NCI-H1417 (cell line): ENCODE measurements around the gene IDS.
"Not testable (repeated sequence)": the region's sequence is repeated elsewhere in the genome, so short reads cannot be mapped to it uniquely, and the experiment has no call there.

Experiments used
- DNase-seq, 3 experiments: peaks; one replicate each; lab custom pipeline; 2025; lab: John Stamatoyannopoulos, UW

IDS gene, protein sequence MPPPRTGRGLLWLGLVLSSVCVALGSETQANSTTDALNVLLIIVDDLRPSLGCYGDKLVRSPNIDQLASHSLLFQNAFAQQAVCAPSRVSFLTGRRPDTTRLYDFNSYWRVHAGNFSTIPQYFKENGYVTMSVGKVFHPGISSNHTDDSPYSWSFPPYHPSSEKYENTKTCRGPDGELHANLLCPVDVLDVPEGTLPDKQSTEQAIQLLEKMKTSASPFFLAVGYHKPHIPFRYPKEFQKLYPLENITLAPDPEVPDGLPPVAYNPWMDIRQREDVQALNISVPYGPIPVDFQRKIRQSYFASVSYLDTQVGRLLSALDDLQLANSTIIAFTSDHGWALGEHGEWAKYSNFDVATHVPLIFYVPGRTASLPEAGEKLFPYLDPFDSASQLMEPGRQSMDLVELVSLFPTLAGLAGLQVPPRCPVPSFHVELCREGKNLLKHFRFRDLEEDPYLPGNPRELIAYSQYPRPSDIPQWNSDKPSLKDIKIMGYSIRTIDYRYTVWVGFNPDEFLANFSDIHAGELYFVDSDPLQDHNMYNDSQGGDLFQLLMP

DNA sequence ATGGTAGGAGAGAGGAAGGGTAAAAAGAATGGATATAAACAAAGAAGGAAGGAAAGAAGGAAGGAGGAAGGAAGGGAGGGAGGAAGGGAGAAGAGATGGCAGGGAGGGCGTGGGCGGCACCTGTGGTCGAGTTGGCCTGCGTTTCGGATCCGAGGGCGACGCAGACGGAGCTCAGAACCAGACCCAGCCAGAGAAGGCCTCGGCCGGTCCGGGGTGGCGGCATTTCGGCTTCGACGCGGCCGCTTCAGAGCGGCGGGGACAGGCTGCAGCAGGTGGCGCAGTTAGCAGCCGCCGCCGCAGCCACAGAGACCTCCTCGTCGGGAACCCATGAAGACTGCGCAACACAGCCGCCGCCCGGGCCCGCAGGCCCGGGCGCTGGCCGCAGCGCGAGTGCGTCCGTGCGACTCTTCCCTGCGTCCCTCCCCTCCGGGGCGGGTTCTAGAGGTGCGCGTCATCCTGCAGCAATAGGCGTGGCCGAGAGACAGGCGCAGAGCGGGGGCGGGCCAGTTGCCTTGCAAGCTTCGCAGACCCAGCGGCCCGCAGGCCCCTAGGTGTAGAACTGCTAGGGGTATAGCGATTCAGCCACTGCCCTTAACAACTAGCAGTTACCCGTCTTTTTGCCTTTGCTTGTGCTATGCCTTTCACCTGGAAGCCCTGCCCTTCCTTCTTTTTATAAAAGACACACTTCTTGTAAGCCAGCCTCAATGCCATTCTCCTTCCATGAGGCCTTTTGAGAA is at the start of gene IDS:
IDS (minus strand) TSS at position 392 of the 737 bp plus-strand sequence; CDS start at position 223, 169 bp downstream.
- peak; percentile 87 to 91 (median 87) for DNase-seq

DNA sequence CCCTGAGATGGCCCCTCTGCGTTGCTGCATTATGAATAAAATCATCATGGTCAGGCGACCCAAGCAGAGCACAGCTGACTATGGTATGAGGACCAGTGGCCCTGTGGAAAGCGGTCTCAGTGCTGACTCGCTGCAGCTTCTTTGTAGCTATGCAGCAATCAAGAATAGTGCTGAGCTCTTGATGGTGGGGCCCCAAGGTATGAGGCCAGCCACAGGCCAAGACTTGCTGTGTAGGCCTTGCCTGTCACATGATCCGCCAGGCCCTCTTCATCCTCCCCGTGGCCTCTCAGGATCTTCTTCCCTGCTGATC is 46.8 kb upstream of the IDS start:
- DNase-seq: not testable (repeated sequence)

DNA sequence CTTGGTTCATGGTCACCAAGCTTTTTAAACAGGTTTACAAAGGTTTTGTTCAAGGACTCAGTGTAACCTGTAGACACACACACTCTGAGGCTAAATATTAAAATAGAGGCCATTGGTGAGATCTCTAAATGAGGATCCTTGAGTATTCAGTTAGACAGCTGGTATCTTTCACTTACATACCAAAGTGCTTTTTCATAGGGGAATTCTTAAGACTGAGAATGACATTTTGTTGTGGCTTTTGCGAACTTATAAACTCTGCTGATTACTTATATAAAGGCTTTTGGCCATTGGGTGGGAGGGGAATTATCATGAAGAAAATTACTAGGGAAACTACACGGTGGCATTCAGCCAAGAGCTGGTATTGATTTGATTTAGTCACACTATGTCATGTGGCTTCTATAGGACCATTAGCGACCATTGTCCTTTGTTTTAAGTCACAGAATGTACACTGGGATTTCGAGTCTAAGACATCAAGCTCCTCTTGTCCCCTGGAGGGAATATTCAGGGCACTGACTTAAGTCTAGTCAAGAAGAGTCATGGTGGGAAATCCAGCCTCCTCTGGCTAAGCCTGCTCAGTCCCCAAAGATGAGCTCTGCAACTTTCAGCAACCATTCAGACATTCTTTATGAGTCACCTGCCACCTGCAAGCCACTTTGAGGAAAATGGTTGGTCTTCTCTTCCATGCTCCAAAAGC is 46.3 kb upstream of the IDS start:
- not testable (repeated sequence) for DNase-seq

DNA sequence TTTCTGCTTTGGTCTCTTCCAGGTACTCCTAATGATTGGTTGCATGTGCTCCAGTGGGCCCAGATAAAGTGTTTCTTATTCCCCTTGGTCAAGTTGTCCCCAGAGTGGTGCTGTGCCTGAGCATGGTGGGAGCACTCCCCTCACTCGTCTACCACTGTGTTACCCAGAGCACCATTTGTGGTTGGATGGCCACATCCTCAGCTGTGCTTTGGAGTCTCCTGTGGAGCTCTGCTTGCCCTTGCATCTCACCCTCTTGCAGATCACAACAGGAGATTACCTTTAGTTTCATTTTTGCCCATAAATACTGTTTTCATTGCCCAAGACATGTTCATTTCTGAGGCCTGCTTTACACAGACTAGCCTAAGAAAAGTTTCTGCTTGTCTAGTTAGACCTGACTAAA is 45.3 kb upstream of the IDS start:
- DNase-seq: not testable (repeated sequence)

DNA sequence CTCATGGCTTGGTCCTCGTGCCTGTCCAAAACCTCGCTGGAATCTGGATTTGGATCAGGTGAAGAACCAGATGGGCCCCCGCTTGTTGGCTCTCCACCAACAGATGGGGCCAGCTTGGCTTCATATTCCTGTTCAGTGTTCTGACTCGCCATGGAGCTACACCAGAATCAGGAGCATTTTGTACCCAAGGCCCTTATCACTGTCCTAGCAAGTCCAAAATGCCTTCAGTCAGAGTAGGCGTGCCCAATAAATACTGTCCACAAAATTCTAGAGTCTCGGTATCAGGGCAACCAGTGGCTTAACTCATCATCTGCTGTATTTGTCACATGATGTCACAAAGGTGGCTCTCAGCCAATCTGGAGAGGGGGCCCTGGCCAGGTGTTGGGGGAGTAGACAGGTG is 44.6 kb upstream of the IDS start, which contains the start of gene HSFX3:
HSFX3 (minus strand) TSS at position 224 of the 400 bp plus-strand sequence; CDS start at position 152, 72 bp downstream.
- not testable (repeated sequence) for DNase-seq

DNA sequence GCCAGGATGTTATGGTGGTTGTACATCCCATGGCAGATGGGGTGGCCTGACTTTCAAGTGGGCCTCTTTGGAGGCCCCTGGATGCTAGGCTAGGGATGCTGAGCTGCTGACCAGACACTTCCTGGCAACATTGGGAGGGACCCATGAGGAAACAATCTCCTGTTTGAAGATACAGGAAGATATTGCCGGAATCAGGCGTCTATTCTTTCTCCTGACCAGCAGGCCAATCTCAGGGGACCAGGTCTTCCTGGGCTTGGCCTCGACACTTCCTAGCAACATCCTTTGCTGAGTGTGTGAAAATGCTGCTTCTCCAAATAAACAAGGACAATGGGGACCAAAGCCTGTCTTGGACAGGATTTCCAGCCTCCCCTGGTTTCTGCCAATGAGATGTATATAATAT is 42.7 kb upstream of the IDS start:
- not testable (repeated sequence) for DNase-seq

DNA sequence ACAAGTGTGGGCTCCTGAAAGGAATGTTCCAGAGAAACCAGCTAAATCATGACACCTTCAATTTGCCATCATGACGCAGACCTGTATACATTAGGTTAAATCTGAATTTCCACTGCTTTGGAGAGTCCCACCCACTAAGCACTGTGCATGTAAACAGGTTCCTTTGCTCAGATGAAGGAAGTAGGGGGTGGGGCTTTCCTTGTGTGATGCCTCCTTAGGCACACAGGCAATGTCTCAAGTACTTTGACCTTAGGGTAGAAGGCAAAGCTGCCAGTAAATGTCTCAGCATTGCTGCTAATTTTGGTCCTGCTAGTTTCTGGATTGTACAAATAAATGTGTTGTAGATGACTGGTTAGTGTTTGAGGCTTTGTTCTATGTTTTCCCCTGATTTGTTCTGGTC is 41.9 kb upstream of the IDS start:
- DNase-seq: not testable (repeated sequence)

DNA sequence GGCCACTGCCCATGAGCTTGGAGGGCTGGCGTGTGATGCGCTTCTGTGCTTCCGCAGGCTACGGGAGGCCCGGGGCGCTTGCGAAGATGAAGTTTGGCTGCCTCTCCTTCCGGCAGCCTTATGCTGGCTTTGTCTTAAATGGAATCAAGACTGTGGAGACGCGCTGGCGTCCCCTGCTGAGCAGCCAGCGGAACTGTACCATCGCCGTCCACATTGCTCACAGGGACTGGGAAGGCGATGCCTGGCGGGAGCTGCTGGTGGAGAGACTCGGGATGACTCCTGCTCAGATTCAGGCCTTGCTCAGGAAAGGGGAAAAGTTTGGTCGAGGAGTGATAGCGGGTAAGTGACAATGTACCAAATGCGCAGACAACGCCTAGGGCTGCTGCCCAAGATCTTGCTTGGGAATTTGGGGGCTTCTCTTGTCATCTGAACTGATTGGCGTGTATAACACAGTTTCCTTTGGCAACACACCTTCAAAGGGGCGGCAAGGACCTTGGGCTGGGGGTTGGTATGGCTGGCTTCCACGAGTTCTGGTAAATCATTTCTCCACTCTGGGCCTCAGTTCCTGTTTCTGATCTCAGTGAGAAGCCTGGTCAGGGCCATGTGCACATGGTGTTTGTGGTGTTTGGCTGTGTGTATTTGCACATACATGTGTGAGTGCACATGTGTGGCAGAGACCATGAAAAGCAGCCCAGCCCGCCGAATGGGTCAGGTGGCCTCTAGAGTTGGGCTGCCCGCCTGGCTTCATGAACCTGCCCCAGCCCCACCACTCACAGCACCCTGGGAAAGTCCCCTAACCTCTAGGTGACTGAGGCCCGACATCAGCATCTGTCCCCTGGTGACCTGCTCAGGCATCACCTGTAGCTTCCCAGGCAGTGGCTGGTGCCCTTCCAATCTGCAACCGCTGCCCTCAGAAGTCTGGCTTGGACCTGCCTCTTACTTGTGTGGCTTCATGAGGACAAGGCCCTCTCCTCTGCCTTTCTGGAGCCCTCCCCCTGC is 40.7 kb upstream of the IDS start:
- DNase-seq: not testable (repeated sequence)

DNA sequence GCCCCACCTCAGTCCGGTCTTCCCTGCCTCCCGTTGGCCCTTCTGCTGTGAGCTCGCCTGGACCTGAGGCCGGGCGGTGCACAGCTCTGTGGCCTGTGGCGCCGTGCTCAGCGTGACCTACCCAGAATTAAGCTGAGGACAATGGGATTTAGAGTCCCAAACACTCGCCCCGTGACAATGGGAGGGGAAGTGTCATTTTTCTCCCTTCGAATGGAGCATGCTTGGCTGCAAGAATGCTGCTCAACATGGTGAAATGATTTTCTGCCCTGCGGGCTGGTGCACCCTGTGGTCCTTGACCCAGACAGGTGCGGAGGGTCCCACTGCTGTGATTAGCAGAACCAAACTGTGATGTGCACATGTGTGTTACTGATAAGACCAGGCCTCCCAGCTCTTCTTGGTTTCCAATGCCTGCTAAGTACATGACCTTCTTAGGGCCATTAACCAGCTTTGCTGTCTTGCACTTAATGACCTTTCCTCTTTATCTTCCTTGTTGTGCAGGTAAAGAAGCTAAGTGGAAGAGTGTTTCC is 36.5 kb upstream of the IDS start:
- DNase-seq: no peak

DNA sequence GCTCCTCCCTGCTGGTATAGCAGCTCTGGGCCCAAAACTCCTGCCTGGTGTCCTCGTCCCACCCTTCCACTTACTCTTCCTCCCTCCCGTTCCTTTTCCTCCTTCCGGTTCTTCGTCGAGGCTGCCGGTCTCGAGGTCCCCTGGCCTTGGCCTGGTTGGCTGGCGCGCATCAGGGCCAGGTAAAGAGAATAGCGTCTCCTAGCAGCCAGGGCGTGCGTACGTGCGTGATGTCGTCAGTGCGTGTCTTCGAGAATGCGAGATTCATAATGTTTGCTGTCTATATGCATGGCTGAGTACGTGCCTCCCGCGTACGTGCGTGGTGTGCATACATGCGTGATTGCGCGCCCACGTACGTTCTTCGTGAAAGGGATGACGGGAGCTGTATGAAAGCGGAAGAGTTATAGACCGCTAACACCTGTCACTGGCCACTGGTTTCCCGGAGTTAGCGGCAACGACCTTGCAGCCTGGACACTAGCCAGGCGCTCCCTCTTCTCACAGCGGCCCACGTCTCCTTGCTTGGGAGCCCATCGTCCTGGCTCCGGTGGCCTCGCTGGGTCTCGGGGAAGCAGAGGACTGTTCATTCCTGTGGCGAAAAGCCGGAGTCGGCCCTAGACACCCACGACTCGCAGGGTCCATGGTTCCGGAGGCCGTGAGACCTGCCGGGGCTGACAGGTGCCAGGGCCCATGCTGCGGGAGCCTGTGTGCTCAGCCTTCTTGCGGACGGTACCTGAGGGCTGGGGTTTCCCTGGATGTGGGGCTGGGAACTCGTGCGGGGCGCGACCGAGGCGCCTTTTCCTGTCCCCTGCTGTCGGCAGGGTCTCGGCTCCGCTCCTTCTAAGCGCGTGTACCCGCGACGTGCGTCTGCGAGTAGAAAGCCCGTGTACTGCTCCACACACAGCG is 35.8 kb upstream of the IDS start, which contains the start of gene EOLA1:
EOLA1 (plus strand) TSS at position 392 of the 900 bp plus-strand sequence. CDS start 4,619 bp downstream, outside the sequence.
- DNase-seq: peak; percentile 89 to 97 (median 96)

DNA sequence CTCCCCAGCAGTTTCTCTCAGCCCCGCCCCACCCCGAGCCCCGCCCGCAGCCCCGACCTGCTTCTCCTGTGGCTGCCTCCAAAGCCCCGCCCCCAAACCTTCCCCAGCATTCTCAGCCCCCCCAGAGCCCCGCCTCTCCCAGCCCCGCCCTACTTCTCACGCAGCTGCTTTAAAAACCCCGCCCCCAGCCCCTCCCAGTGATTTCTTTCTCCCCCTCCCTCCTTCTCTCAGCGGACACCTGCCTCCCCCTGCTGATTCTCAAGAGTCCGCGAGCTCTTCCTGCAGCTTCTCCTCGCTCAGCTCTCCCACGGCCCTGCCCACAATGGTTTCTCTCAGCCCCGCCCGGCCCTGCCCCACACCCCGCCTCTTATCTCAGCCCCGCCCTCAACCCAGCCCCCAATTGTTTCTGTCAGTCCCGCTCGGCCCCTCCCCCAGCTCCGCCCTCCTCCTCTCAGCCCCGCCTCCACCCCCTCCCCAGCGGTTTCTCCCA is 35.1 kb upstream of the IDS start:
- DNase-seq: peak; percentile 87 to 95 (median 94)

DNA sequence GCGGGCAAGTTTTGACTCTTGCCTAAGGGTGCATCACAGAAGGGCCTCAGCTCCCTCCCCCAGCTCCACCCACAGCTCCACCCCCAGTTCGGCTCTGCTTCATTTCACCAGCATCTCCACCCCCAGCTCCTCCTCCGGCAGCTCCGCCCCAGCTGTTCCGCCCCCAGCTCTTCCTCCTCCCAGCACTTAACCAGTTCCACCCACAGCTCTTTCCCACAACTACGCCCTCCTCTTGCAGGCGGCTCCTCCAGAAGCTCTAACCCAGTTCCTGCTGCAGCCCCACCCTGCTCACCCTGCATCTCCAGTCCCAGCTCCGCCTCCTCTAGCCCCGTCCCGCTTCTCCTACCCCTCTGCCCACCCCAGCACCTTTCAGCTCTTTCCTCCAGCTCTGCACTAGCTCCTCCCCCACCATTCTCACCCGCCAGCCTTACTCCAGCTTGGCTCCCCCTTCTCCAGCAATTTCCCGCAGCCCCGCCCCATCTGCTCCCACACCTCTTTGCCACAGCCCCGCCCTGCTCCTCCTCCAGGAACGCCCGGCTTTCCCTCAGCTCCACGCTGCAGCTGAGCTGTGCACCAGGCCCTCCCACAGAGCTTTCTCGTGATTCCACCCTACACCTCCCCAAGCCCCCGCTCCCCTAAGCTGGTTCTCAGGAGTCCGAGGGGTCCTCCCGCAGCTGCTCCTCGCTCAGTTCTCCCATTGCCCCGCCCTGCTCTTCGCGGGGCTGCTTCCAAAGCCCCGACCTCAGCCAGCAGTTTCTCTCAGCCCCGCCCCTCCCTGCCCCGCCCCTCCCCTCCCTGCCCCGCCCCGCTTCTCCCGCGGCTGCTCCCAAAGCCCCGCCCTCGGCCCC is 34.4 kb upstream of the IDS start:
- DNase-seq: peak; percentile 85 to 94 (median 93)

DNA sequence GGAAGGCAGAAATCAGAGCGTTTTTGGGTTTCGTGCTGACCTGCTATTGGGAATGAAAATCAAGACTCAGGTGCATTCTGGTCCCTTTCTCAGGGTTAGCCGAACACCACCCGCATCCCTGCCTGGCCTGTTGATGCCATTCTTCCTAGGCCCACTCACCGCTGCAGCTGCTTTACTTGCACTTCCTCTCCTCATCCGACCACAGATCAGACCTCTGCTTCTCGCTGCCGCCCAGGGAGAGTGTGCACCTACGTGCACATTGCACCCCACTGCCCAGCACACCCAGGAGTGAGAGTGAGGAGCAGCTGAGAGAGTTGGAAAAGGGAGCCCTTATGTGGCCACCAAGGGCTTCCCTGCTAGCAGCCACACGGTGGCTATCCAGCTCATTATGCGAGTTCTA is 32.4 kb upstream of the IDS start:
- DNase-seq: not testable (repeated sequence)

DNA sequence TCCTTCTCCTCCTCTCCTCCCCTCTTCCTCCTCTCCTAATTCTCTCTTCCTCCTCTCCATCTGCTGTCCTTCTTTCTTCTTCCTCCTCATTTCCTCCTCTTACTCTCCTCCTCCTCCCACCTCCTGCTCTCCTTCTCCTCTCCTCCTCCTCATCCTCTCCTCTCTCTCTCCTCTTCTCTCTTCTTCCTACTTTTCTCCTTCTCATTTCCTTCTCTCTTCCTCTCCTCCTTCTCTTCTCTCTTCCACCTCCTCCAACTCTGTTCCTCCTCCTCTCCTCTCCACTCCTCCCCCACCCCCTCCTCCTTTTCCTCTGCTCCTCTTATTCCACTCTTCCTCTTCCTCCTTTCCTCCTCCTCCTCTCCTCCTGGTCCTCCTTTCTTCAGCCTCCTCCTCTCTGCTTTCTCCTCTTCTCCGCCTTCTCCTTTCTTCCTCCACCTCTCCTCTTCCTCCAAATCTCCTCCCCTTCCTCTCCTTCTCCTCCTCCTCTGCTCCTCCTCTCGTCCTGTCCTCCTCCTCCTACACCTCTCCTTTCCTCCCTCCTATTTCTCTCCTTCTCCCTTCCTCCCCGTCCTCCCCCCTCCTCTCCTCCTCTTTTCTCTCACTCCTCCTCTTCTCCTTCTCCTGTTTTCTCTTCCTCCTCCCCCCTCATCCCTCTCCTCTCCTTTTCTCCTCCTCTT is 30.0 kb upstream of the IDS start:
- not testable (repeated sequence) for DNase-seq

DNA sequence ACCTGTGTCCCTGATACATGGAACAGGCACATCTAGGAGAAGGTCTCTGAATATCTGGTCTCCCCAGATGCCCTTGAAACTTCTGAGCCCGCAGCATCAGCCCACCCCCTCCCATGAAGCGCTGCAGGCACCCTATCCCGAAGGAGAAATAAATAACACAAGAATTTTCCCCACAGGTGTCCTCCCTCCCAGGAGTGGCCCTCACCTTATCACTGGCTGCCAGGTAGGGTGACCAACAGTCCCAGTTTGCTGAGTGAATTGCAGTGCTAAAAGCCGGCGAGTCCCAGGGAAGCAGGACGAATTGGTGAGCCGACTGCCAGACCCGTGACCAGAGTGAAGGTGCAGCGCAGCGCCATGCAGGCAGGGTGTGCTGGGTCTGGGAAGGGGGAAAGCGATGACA is 28.9 kb upstream of the IDS start:
- DNase-seq: not testable (repeated sequence)

DNA sequence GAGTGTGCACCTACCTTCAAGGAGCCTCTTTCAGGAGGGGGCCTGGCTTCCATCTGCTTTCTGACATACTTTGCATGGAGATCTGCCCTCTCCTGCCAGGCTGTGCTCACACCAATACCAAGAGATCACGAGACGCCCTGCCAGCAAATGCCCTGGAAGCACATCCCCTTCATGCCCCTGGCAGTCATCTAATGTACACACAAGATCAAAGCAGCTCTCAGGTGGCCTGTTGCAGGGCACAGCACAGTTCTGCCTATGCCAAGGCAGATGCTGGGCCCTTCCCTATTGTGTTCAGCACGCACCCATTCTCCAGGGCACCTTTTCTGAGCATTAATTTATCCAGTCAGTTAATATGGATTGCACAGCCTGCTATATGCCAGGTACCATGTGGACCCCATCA is 27.8 kb upstream of the IDS start:
- not testable (repeated sequence) for DNase-seq

DNA sequence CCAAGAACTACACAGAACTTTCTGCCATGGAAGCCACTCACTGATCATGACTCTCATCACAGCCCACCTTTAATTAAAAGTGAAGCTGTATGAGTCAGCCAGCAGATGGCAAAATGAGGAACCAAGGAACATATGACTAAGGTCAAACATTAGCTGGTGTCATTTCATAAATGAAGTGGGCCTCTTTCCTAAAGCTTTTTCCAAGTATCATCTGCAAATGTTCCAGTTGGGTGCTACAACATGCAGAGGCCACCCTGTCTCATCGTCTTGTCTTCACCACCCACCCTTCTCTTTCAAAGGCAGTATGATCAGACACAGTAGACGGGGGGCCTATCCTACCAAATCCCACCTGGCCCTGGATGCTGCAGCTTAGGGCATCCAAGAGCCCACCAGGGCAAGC is 26.5 kb upstream of the IDS start:
- DNase-seq: no peak

DNA sequence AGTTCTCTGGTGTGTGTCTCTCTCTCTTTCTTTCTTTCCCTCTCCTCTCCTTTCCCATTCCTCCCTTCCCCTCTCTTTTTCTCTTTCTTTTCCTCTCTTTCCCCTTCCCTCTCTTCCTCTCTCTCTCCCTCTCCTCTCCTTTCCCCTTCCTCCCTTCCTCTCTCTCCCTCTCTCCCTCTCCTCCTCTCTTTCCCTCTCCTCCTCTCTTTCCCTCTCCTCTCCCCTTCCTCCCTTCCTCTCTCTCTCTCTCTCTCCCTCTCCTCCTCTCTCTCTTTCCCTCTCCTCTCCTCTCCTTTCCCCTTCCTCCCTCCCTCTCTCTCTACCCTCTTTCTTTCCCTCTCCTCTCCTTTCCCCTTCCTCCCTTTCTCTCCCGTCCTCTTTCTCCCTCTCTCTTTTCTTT is 23.3 kb upstream of the IDS start:
- no peak for DNase-seq
